Loucy (cell line): ENCODE results near the gene PRDM8.

ENCODE experiments used
- H2AFZ ChIP-seq: fragments of 200-600 bp; sonication (generic); 2 replicates; pipeline ENCODE4 v1.6.0; 2016; ENCODE audit warnings: antibody characterized with exemption, mild to moderate bottlenecking, low read length, moderate library complexity
- H3F3A ChIP-seq: fragments of 200-600 bp; 2 replicates; pipeline ENCODE4 v1.6.0; 2016; ENCODE audit warnings: antibody characterized with exemption, low read depth, mild to moderate bottlenecking
- H3K27me3 ChIP-seq: fragments of 200-600 bp; sonication (generic); 2 replicates; pipeline ENCODE4 v1.6.1; 2014; ENCODE audit warnings: low read length, mild to moderate bottlenecking; ENCODE audit not compliant: insufficient read depth, poor library complexity, severe bottlenecking
- H3K36me3 ChIP-seq: fragments of 200-600 bp; sonication (generic); 2 replicates; pipeline ENCODE4 v1.6.1; 2016; ENCODE audit warnings: low read length; ENCODE audit not compliant: insufficient read depth
- H3K4me1 ChIP-seq: fragments of 200-600 bp; sonication (generic); 2 replicates; pipeline ENCODE4 v1.5.1; 2014; ENCODE audit warnings: low read length, mild to moderate bottlenecking; ENCODE audit not compliant: insufficient read depth, poor library complexity, severe bottlenecking
- H3K4me2 ChIP-seq: fragments of 200-600 bp; sonication (generic); 2 replicates; pipeline ENCODE4 v1.6.0; 2014; ENCODE audit warnings: antibody characterized with exemption, low read length, low read depth, mild to moderate bottlenecking; ENCODE audit not compliant: poor library complexity, severe bottlenecking
- H3K4me3 ChIP-seq: fragments of 200-600 bp; sonication (generic); 2 replicates; pipeline ENCODE4 v1.5.1; 2014; ENCODE audit warnings: low read length, mild to moderate bottlenecking, mixed read lengths; ENCODE audit not compliant: poor library complexity, severe bottlenecking
- H3K79me2 ChIP-seq: fragments of 200-600 bp; sonication (generic); 2 replicates; pipeline ENCODE4 v1.6.1; 2014; ENCODE audit warnings: low read length; ENCODE audit not compliant: insufficient read depth
- H3K9ac ChIP-seq: fragments of 200-600 bp; sonication (generic); 2 replicates; pipeline ENCODE4 v1.6.0; 2014; ENCODE audit warnings: mild to moderate bottlenecking, low read depth, low read length, moderate library complexity; ENCODE audit not compliant: poor library complexity, severe bottlenecking
- H3K9me2 ChIP-seq: fragments of 200-600 bp; sonication (generic); replicated peaks from 2 replicates; pipeline ENCODE4 v1.6.1; 2016; ENCODE audit warnings: low read depth, low read length, mixed read lengths
- H3K9me3 ChIP-seq: fragments of 200-600 bp; sonication (generic); 2 replicates; pipeline ENCODE4 v1.6.1; 2014; ENCODE audit warnings: mild to moderate bottlenecking, antibody characterized with exemption, low read length, low read depth; ENCODE audit not compliant: insufficient read depth
- H4K20me1 ChIP-seq: fragments of 200-600 bp; sonication (generic); 2 replicates; pipeline ENCODE4 v1.6.0; 2014; ENCODE audit warnings: antibody characterized with exemption, low read length, mild to moderate bottlenecking; ENCODE audit not compliant: insufficient read depth, poor library complexity, severe bottlenecking
- CTCF ChIP-seq: fragments of 200-600 bp; sonication (generic); conservative IDR thresholded peaks from 2 replicates; pipeline ENCODE4 v1.5.1; 2014; ENCODE audit warnings: mild to moderate bottlenecking, antibody characterized with exemption, low read length
- EZH2phosphoT487 ChIP-seq: fragments of 200-600 bp; IDR thresholded peaks from 2 replicates; pipeline ENCODE4 v1.6.1; 2018; ENCODE audit warnings: antibody characterized with exemption, mild to moderate bottlenecking, moderate library complexity, borderline replicate concordance

Gene PRDM8

GRCh38 chr4:80225595-80225994 lies 28.3 kb downstream of the PRDM8 start:
- no peaks in the 10 kb centered on the region for H3F3A ChIP-seq
- no peaks in the 10 kb centered on the region for H3K27me3 ChIP-seq

DNA sequence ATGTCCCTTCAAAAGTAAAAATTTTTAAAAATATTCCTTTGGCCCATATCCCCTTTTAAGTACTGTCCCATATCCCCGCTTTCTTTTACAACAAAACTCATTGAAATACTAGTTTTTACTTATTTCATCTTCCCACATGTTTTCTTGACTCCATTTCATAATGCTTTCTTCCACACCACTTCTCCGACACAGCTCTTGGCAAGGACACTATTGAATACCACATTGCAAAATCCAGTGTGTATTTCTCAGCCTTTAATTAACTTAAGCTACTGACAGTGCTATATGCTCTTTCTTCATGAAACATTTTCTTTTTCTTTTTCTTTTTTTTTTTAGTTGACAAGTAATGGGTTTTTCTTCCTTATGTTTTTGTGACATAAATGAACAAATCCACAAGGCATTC lies 28.8 kb downstream of the PRDM8 start:
- Histone ChIP-seq H3K27me3 (no peaks in the 10 kb centered on the region), H4K20me1 (no peaks in the 10 kb centered on the region), H3K9ac (no peak overlapping the region), H2AFZ (no peak overlapping the region), H3K9me2 (no peaks in the 10 kb centered on the region), H3K36me3 (no peaks in the 10 kb centered on the region), H3K4me1 (peaks cover 9% of the 10 kb centered on the region), H3K79me2 (no peaks in the 10 kb centered on the region), H3K4me2 (no peak overlapping the region), H3F3A (no peaks in the 10 kb centered on the region), H3K4me3 (no peak overlapping the region), H3K9me3 (no peaks in the 10 kb centered on the region)
- TF ChIP-seq CTCF = no peak
- no peak for TF ChIP-seq EZH2phosphoT487

More at GRCh38 chr4:80225595-80225994, 28.3 kb downstream of the PRDM8 start:
- TF ChIP-seq CTCF (no peak), EZH2phosphoT487 (no peak)
- no peaks in the 10 kb centered on the region for H4K20me1 ChIP-seq
- no peaks in the 10 kb centered on the region for H3K36me3 ChIP-seq
- H3K9me3 ChIP-seq = no peaks in the 10 kb centered on the region
- H3K4me2 ChIP-seq = no peak overlapping the region
- H3K9me2 ChIP-seq = no peaks in the 10 kb centered on the region
- H3K79me2 ChIP-seq = no peaks in the 10 kb centered on the region
- H3K4me3 ChIP-seq = no peak overlapping the region
- H3K9ac ChIP-seq = no peak overlapping the region
- no peak overlapping the region for H2AFZ ChIP-seq
- H3K4me1 ChIP-seq = peaks cover 7% of the 10 kb centered on the region

- Histone ChIP-seq H3K79me2 (no peaks in the 10 kb centered on the region), H3K9me2 (no peaks in the 10 kb centered on the region), H3K9ac (no peak overlapping the region), H2AFZ (no peak overlapping the region), H3K36me3 (no peaks in the 10 kb centered on the region), H4K20me1 (no peaks in the 10 kb centered on the region), H3K4me2 (no peak overlapping the region), H3K4me1 (peaks cover 12% of the 10 kb centered on the region), H3K27me3 (no peaks in the 10 kb centered on the region), H3K4me3 (no peak overlapping the region), H3F3A (no peaks in the 10 kb centered on the region), H3K9me3 (no peaks in the 10 kb centered on the region)
- TF ChIP-seq EZH2phosphoT487 = no peak
These were observed 31.2 kb downstream of the PRDM8 start for GRCh38 chr4:80228460-80228859.

GRCh38 chr4:80229128-80229527 lies 31.8 kb downstream of the PRDM8 start:
- H3K27me3 ChIP-seq = no peaks in the 10 kb centered on the region
- TF ChIP-seq CTCF (no peak), EZH2phosphoT487 (no peak)
- H3K4me2 ChIP-seq = no peak overlapping the region

More at GRCh38 chr4:80229128-80229527, 31.8 kb downstream of the PRDM8 start:
- H3K9me3 ChIP-seq = no peaks in the 10 kb centered on the region
- H3F3A ChIP-seq = no peaks in the 10 kb centered on the region
- H2AFZ ChIP-seq = no peak overlapping the region
- H3K36me3 ChIP-seq = no peaks in the 10 kb centered on the region
- no peak overlapping the region for H3K9ac ChIP-seq
- H3K9me2 ChIP-seq = no peaks in the 10 kb centered on the region
- H3K4me1 ChIP-seq = peaks cover 12% of the 10 kb centered on the region
- no peak overlapping the region for H3K4me3 ChIP-seq
- no peaks in the 10 kb centered on the region for H3K79me2 ChIP-seq
- H4K20me1 ChIP-seq = no peaks in the 10 kb centered on the region
